ENCODE results near the gene DAZ2. TPM values are rescaled to one million over a fixed set of nuclear protein-coding genes. Genes with fewer than 3 reads are reported as not detected.
"Not testable (repeated sequence)": the region's sequence is repeated elsewhere in the genome, so short reads cannot be mapped to it uniquely, and the experiment has no call there.

The DAZ2 gene
- not detected for total RNA-seq (ENCODE audit: unreplicated experiment)
- long read RNA-seq: 0 reads

- DNase-seq; H3K9me3 Mint-ChIP-seq (ENCODE audit: unreplicated experiment); H3K27ac Mint-ChIP-seq (ENCODE audit: unreplicated experiment); H3K27me3 Mint-ChIP-seq (ENCODE audit: unreplicated experiment); H3K4me3 Mint-ChIP-seq (ENCODE audit: unreplicated experiment); H3K36me3 Mint-ChIP-seq (ENCODE audit: unreplicated experiment); H3K4me1 Mint-ChIP-seq (ENCODE audit: low read depth, unreplicated experiment): not testable (repeated sequence)
Observed at GRCh38 chrY:23219233-23219632, at the start of gene DAZ2. Gene DAZ2, plus strand, starts transcription at chrY:23219533. Its CDS starts 208 bp downstream, at chrY:23219741.

GRCh38 chrY:23198908-23199307 lies 20.4 kb upstream of the DAZ2 start, which contains the start of gene DAZ1:
Gene DAZ1, minus strand, starts transcription at chrY:23199008. Its CDS starts 208 bp downstream, at chrY:23198800.
- H3K4me1 Mint-ChIP-seq (ENCODE audit: low read depth, unreplicated experiment); H3K36me3 Mint-ChIP-seq (ENCODE audit: unreplicated experiment); H3K27me3 Mint-ChIP-seq (ENCODE audit: unreplicated experiment); H3K9me3 Mint-ChIP-seq (ENCODE audit: unreplicated experiment); H3K27ac Mint-ChIP-seq (ENCODE audit: unreplicated experiment); H3K4me3 Mint-ChIP-seq (ENCODE audit: unreplicated experiment); DNase-seq: not testable (repeated sequence)

- not testable (repeated sequence) for H3K36me3 Mint-ChIP-seq (ENCODE audit: unreplicated experiment); H3K9me3 Mint-ChIP-seq (ENCODE audit: unreplicated experiment); DNase-seq; H3K27ac Mint-ChIP-seq (ENCODE audit: unreplicated experiment); H3K4me1 Mint-ChIP-seq (ENCODE audit: low read depth, unreplicated experiment); H3K27me3 Mint-ChIP-seq (ENCODE audit: unreplicated experiment); H3K4me3 Mint-ChIP-seq (ENCODE audit: unreplicated experiment)
Observed at GRCh38 chrY:23207455-23207854, 11.9 kb upstream of the DAZ2 start.

- not testable (repeated sequence) for H3K27me3 Mint-ChIP-seq (ENCODE audit: unreplicated experiment); H3K36me3 Mint-ChIP-seq (ENCODE audit: unreplicated experiment); H3K4me1 Mint-ChIP-seq (ENCODE audit: low read depth, unreplicated experiment); H3K9me3 Mint-ChIP-seq (ENCODE audit: unreplicated experiment); H3K27ac Mint-ChIP-seq (ENCODE audit: unreplicated experiment); H3K4me3 Mint-ChIP-seq (ENCODE audit: unreplicated experiment); DNase-seq
Observed at GRCh38 chrY:23209802-23210495, 9.4 kb upstream of the DAZ2 start.

DNA sequence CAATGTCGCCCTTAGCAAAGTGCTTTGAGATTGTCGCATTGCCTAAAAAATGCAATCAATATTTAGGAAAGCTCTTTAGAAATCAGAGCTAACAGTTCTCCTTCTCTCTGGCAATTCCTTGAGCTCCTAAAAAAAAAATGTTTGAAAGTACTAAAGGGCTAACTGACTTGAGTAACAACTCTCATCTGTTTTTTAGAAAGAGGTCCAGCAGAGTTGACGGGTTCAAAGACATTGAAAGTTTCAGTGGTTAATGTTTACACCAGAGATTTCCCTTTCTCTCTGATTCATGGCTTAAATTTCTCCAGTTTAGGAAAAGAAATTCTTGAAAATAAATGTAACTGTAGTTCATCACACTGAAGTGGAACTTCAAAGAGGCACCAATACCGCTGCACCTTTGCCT lies 8.7 kb upstream of the DAZ2 start:
- H3K27me3 Mint-ChIP-seq (ENCODE audit: unreplicated experiment); H3K4me1 Mint-ChIP-seq (ENCODE audit: low read depth, unreplicated experiment); H3K27ac Mint-ChIP-seq (ENCODE audit: unreplicated experiment): not testable (repeated sequence)

More for the DNA sequence above, 8.7 kb upstream of the DAZ2 start:
- H3K9me3 Mint-ChIP-seq (ENCODE audit: unreplicated experiment); H3K4me3 Mint-ChIP-seq (ENCODE audit: unreplicated experiment); DNase-seq; H3K36me3 Mint-ChIP-seq (ENCODE audit: unreplicated experiment): not testable (repeated sequence)

Other genes with a start within 250 kb of the DAZ2 start
- not detected for gene BPY2, start 235.3 kb upstream of the DAZ2 start, total RNA-seq (ENCODE audit: unreplicated experiment)
- not detected for gene DAZ1, start 20.5 kb upstream of the DAZ2 start, total RNA-seq (ENCODE audit: unreplicated experiment)

All from glutamatergic neuron (in vitro differentiated cells).